ENCODE data around the gene C1QTNF6. TPM values are rescaled to one million over a fixed set of nuclear protein-coding genes. Genes with fewer than 3 reads are reported as not detected.

C1QTNF6 gene
- total RNA-seq, 2 experiments from 2014 or later = 7.3 to 19.6 TPM

DNA sequence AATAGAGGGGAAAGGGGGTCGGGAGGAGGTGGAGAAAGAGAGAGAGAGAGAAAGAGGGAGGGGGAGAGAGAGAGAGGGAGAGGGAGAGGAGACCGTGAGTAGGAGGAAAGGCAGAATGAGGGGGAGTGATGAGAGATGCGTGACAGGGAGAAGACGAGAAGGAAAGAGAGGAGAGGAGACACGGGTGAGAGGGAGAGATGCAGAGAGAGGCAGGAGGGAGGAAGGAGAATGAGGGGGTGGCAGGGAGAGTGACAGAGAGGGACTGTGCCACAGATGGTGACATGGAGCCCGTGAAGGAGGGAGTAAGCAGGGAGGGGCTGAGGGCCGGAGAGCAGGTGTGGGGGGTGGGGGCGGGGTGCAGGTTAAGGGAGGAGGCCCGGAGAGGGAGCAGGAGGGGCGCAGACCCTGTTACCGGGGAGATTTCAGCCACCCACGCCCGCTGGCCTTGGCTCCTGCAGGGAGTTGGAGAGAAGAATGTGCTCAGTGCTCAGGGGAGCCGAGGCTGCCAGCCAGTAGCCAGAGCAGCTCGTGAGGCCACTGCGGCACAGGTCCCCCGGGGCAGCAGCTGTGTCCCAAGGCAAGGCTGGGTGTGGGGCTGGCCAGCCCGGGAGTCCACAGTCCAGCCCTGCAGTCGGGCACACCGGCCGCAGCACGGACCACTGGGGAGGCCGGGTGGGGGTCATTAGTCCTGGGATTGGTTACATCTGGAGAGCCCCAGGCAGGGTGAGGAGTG lies 24.3 kb upstream of the C1QTNF6 start, which contains the start of gene SSTR3:
Gene SSTR3 (minus strand): TSS at position 304 of the 733 bp plus-strand sequence. CDS start 4,674 bp downstream, outside the sequence.
- Histone ChIP-seq H3K9me2 (ENCODE audit: insufficient read depth, low read length) (no peaks in the 10 kb centered on the region), H3K9me3 (ENCODE audit: low read length) (no peaks in the 10 kb centered on the region), H3K4me1 (ENCODE audit: insufficient read depth, low read length, poor library complexity, severe bottlenecking) (peaks cover 5% of the 10 kb centered on the region), H3K79me2 (ENCODE audit: insufficient read depth, low read depth, low read length) (no peaks in the 10 kb centered on the region), H4K20me1 (ENCODE audit: insufficient read depth, low read length) (no peaks in the 10 kb centered on the region), H3K36me3 (ENCODE audit: insufficient read depth, low read length) (no peaks in the 10 kb centered on the region), H3K4me3 (ENCODE audit: low read depth, low read length, poor library complexity, severe bottlenecking) (no peak within 1 kb of the TSS), H3K4me2 (ENCODE audit: low read length) (no peak within 1 kb of the TSS), H2AFZ (ENCODE audit: low read length) (no peak within 1 kb of the TSS), H3K27ac (ENCODE audit: low read depth, low read length, poor library complexity, severe bottlenecking) (no peak within 1 kb of the TSS)
- BruUV-seq (replicated peaks) = no TSS peak
- TF ChIP-seq CTCF (conservative IDR thresholded peaks at IDR 0.05; ENCODE audit: low read length) = no peak
- TF ChIP-seq EZH2phosphoT487 (IDR thresholded peaks at IDR 0.05; ENCODE audit: borderline replicate concordance, low read depth, low read length) = no peak
- intact Hi-C loops (cut with micrococcal nuclease; ENCODE audit: unreplicated experiment) = no loop called here
- CTCF ChIA-PET (ENCODE audit: unreplicated experiment) = no interaction called here
- POLR2A ChIA-PET = no interaction called here
- DNase-seq (ENCODE audit: low spot score) = no peak

DNA sequence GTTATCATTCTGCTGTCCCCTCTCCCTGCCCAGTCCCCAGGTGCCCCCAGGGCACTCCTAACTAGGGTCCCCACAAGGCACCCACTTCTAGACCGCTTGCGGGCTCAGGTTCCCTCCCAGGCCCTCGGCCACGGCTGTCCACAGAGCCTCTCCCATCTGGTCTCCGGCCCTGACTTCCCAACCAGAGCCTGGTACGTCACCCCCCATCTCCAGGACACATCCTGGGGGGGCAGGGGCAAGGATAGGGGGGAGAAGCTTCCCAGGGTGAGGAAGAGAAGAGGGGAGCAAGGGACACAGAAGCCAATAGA lies 23.8 kb upstream of the C1QTNF6 start:
- ChIA-PET CTCF (ENCODE audit: unreplicated experiment) (no interaction called here), POLR2A (no interaction called here)
- no peaks in the 10 kb centered on the region for H3K79me2 ChIP-seq (ENCODE audit: insufficient read depth, low read depth, low read length)
- H3K4me1 ChIP-seq (ENCODE audit: insufficient read depth, low read length, poor library complexity, severe bottlenecking) = peaks cover 5% of the 10 kb centered on the region
- no peaks in the 10 kb centered on the region for H3K9me3 ChIP-seq (ENCODE audit: low read length)
- no peak overlapping the region for H3K27ac ChIP-seq (ENCODE audit: low read depth, low read length, poor library complexity, severe bottlenecking)
- no peak overlapping the region for H2AFZ ChIP-seq (ENCODE audit: low read length)
- no TSS peak for BruUV-seq (replicated peaks)
- no peaks in the 10 kb centered on the region for H4K20me1 ChIP-seq (ENCODE audit: insufficient read depth, low read length)
- no peak for DNase-seq (ENCODE audit: low spot score)
- no peak for TF ChIP-seq CTCF (conservative IDR thresholded peaks at IDR 0.05; ENCODE audit: low read length)
- no peak for TF ChIP-seq EZH2phosphoT487 (IDR thresholded peaks at IDR 0.05; ENCODE audit: borderline replicate concordance, low read depth, low read length)
- H3K36me3 ChIP-seq (ENCODE audit: insufficient read depth, low read length) = no peaks in the 10 kb centered on the region
- H3K4me2 ChIP-seq (ENCODE audit: low read length) = no peak overlapping the region
- no peak overlapping the region for H3K4me3 ChIP-seq (ENCODE audit: low read depth, low read length, poor library complexity, severe bottlenecking)
- intact Hi-C loops (cut with micrococcal nuclease; ENCODE audit: unreplicated experiment) = no loop called here
- no peaks in the 10 kb centered on the region for H3K9me2 ChIP-seq (ENCODE audit: insufficient read depth, low read length)

GRCh38 chr22:37211075-37211865 lies 23.2 kb upstream of the C1QTNF6 start:
- Histone ChIP-seq H3K27ac (ENCODE audit: low read depth, low read length, poor library complexity, severe bottlenecking) (no peak overlapping the region), H2AFZ (ENCODE audit: low read length) (no peak overlapping the region), H3K9me2 (ENCODE audit: insufficient read depth, low read length) (no peaks in the 10 kb centered on the region), H3K4me2 (ENCODE audit: low read length) (no peak overlapping the region), H3K4me1 (ENCODE audit: insufficient read depth, low read length, poor library complexity, severe bottlenecking) (peaks cover 2% of the 10 kb centered on the region), H3K4me3 (ENCODE audit: low read depth, low read length, poor library complexity, severe bottlenecking) (no peak overlapping the region), H3K9me3 (ENCODE audit: low read length) (no peaks in the 10 kb centered on the region), H3K36me3 (ENCODE audit: insufficient read depth, low read length) (no peaks in the 10 kb centered on the region), H4K20me1 (ENCODE audit: insufficient read depth, low read length) (no peaks in the 10 kb centered on the region), H3K79me2 (ENCODE audit: insufficient read depth, low read depth, low read length) (no peaks in the 10 kb centered on the region)
- no peak for DNase-seq (ENCODE audit: low spot score)
- intact Hi-C loops (cut with micrococcal nuclease; ENCODE audit: unreplicated experiment) = no loop called here
- ChIA-PET CTCF (ENCODE audit: unreplicated experiment) (no interaction called here), POLR2A (interaction anchor here (1.0 kb wide), 1 partner anchor 8 kb away, joined by 3 read pairs; no protein-coding TSS in a partner anchor)
- TF ChIP-seq EZH2phosphoT487 (IDR thresholded peaks at IDR 0.05; ENCODE audit: borderline replicate concordance, low read depth, low read length) = no peak
- TF ChIP-seq CTCF (conservative IDR thresholded peaks at IDR 0.05; ENCODE audit: low read length) = no peak
- BruUV-seq (replicated peaks) = no TSS peak
